ENCODE results near the gene ITGA7.

ITGA7 gene

DNA sequence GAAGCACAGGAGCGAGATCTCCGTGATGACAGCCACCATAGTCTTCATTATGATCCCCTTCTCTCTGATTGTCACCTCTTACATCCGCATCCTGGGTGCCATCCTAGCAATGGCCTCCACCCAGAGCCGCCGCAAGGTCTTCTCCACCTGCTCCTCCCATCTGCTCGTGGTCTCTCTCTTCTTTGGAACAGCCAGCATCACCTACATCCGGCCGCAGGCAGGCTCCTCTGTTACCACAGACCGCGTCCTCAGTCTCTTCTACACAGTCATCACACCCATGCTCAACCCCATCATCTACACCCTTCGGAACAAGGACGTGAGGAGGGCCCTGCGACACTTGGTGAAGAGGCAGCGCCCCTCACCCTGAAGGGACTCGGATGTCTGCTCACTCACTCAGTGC, 70.2 kb downstream of the ITGA7 start:
- DNase-seq = peak; percentile 47

DNA sequence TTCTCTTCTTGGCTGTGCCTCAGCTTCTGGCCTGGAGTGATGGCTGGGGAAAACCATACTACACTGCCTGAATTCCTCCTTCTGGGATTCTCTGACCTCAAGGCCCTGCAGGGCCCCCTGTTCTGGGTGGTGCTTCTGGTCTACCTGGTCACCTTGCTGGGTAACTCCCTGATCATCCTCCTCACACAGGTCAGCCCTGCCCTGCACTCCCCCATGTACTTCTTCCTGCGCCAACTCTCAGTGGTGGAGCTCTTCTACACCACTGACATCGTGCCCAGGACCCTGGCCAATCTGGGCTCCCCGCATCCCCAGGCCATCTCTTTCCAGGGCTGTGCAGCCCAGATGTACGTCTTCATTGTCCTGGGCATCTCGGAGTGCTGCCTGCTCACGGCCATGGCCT, 70.9 kb downstream of the ITGA7 start, which contains the start of gene OR10P1:
OR10P1 (plus strand) TSS at position 40 of the 400 bp plus-strand sequence; CDS start at position 40, 0 bp downstream.
- no peak for DNase-seq

DNA sequence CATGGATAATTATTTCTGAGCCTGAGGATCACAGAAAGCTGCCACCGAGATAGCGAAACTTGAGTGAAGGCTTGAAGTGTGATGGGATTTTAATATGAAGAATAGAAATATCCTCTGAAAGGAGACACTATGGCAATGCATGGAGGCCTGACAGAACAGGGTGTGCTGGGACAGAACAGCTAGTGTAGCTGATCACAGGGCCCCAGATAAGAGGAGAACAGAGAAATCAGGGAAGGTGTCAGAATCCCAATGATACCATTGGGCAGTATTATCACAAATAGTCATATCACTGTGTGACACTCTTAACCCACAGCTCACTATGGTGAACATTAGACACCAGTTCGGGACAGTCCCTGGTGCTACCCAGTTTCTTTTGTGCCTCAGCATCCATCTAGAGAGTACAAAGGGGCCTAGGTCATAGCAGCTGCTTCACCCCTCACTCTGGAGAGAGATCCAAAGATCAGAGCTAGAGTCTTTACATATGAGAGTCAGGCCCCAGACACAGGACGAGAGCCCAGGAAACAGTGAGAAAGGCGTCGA, 71.5 kb downstream of the ITGA7 start:
- no peak for DNase-seq
